HCT116 (cell line): ENCODE data around the gene INF2. TPM values are rescaled to one million over a fixed set of nuclear protein-coding genes. Genes with fewer than 3 reads are reported as not detected.

Experiments
- ATAC-seq: fragments of 200-7000 bp; cut with Tn5 transposase; 2 replicates; pipeline ENCODE4 v1.9.1; 2020; ENCODE audit warnings: mild to moderate bottlenecking, moderate library complexity
- BruUV-seq: library from RNA; stranded (reverse); fragments of 400-500 nt; replicated peaks from 2 replicates; lab custom pipeline; 2021; lab: Mats Ljungman, UMichigan
- CTCF ChIA-PET: fragments of 300-600 bp; sonication (Branson Sonifier 250); formaldehyde crosslinking; loops from one replicate; lab custom pipeline; 2021; ENCODE audit warnings: antibody characterized with exemption; lab: Charles Lee
- POLR2A ChIA-PET: fragments of 300-600, 350-600 bp; sonication (Branson Sonifier 250); formaldehyde crosslinking; loops from one replicate; lab custom pipeline; 2021; ENCODE audit warnings: antibody characterized with exemption; lab: Charles Lee
- RAD21 ChIA-PET, 2 experiments: fragments of 300-600 bp; sonication (Branson Sonifier 250); formaldehyde crosslinking; loops; one replicate each; lab custom pipeline; 2023; ENCODE audit warnings: low total read pairs in 2 of 2; ENCODE audit not compliant: uncharacterized antibody in 2 of 2, unreplicated experiment in 2 of 2, low non-redundant PET in 1 of 2; lab: Charles Lee
- DNase-seq: peaks from one replicate; pipeline ENCODE4 v3.0.0-alpha.2; 2010; ENCODE audit warnings: low read depth, low spot score
- H2AFZ ChIP-seq: fragments of 200-600 bp; shearing (Covaris generic), sonication (generic); 2 replicates; pipeline ENCODE4 v1.6.1; 2017; ENCODE audit warnings: low read depth, mixed run types, mixed read lengths, antibody characterized with exemption, low read length; ENCODE audit not compliant: poor library complexity, severe bottlenecking
- H3K27ac ChIP-seq: 2 replicates; pipeline ENCODE4 v1.5.1; 2012; ENCODE audit warnings: low read depth, low read length
- H3K27me3 ChIP-seq: fragments of 200-600 bp; sonication (generic); 2 replicates; pipeline ENCODE4 v1.6.1; 2016; ENCODE audit warnings: mixed run types, low read length, mixed read lengths; ENCODE audit not compliant: insufficient read depth
- H3K36me3 ChIP-seq, 2 experiments: fragments of 200-500 bp in 1 of 2; fragments of 200-600 bp in 1 of 2; sonication (Bioruptor generic) in 1 of 2; sonication (generic) in 1 of 2; 2 replicates each; pipeline versions ENCODE4 v1.5.1 to v1.6.1; 2014 to 2016; ENCODE audit warnings: low read length in 2 of 2, inconsistent platforms in 1 of 2, mixed read lengths in 1 of 2, mixed run types in 1 of 2; ENCODE audit not compliant: insufficient read depth in 2 of 2, control insufficient read depth in 1 of 2
- H3K4me1 ChIP-seq, 2 experiments: fragments of 200-600 bp in 1 of 2; sonication (generic) in 1 of 2; 2 replicates each; pipeline versions ENCODE4 v1.5.1 to v1.6.1; 2012 to 2017; ENCODE audit warnings: low read length in 2 of 2, inconsistent platforms in 1 of 2, mild to moderate bottlenecking in 1 of 2, mixed read lengths in 1 of 2, mixed run types in 1 of 2, moderate library complexity in 1 of 2; ENCODE audit not compliant: insufficient read depth in 2 of 2, control insufficient read depth in 1 of 2
- H3K4me2 ChIP-seq: fragments of 200-600 bp; sonication (generic); 2 replicates; pipeline ENCODE4 v1.6.1; 2017; ENCODE audit warnings: mixed run types, low read length, mixed read lengths
- H3K4me3 ChIP-seq, 2 experiments: fragments of 200-600 bp in 1 of 2; sonication (generic) in 1 of 2; replicated peaks in 1 of 2; 2 replicates each; pipeline ENCODE4 v1.5.1; 2011 to 2016; ENCODE audit warnings: low read length in 2 of 2, control low read depth in 1 of 2, low read depth in 1 of 2, mild to moderate bottlenecking in 1 of 2, mixed read lengths in 1 of 2, mixed run types in 1 of 2
- H3K79me2 ChIP-seq: fragments of 200-600 bp; sonication (generic); 2 replicates; pipeline ENCODE4 v1.6.1; 2017; ENCODE audit warnings: mild to moderate bottlenecking, mixed run types, low read length, moderate library complexity, mixed read lengths; ENCODE audit not compliant: insufficient read depth
- H3K9ac ChIP-seq: fragments of 200-600 bp; sonication (generic); 2 replicates; pipeline ENCODE4 v1.6.1; 2016; ENCODE audit warnings: low read length, mixed read lengths
- H3K9me2 ChIP-seq: fragments of 200-600 bp; sonication (generic), shearing (Covaris generic); 2 replicates; pipeline ENCODE4 v1.6.1; 2017; ENCODE audit warnings: mixed run types, mild to moderate bottlenecking, moderate library complexity; ENCODE audit not compliant: insufficient read depth
- H3K9me3 ChIP-seq, 2 experiments: fragments of 200-500 bp in 1 of 2; fragments of 200-600 bp in 1 of 2; sonication (Bioruptor generic) in 1 of 2; sonication (generic) in 1 of 2; 2 replicates each; pipeline ENCODE4 v1.6.1; 2014 to 2017; ENCODE audit warnings: low read length in 2 of 2, mixed read lengths in 2 of 2, inconsistent platforms in 1 of 2, low read depth in 1 of 2, mild to moderate bottlenecking in 1 of 2, mixed run types in 1 of 2, moderate library complexity in 1 of 2; ENCODE audit not compliant: control insufficient read depth in 1 of 2, insufficient read depth in 1 of 2
- H4K20me1 ChIP-seq: fragments of 200-600 bp; sonication (generic), shearing (Covaris generic); 2 replicates; pipeline ENCODE4 v1.6.1; 2017; ENCODE audit warnings: mixed run types, mild to moderate bottlenecking, moderate library complexity; ENCODE audit not compliant: insufficient read depth
- CEBPB ChIP-seq: IDR thresholded peaks from 2 replicates; pipeline ENCODE4 v1.6.1; 2012; ENCODE audit warnings: low read depth
- EZH2phosphoT487 ChIP-seq: fragments of 200-600 bp; IDR thresholded peaks from 2 replicates; pipeline ENCODE4 v1.6.1; 2018; ENCODE audit warnings: antibody characterized with exemption, borderline replicate concordance
- JUND ChIP-seq: IDR thresholded peaks from 2 replicates; pipeline ENCODE4 v1.6.1; 2012
- POLR2AphosphoS5 ChIP-seq: IDR thresholded peaks from 2 replicates; pipeline ENCODE4 v1.6.1; 2011; ENCODE audit warnings: mild to moderate bottlenecking, low read depth, low read length, moderate library complexity
- RAD21 ChIP-seq: IDR thresholded peaks from 2 replicates; pipeline ENCODE4 v1.6.1; 2012; ENCODE audit warnings: low read depth, mild to moderate bottlenecking
- SRF ChIP-seq: IDR thresholded peaks from 2 replicates; pipeline ENCODE4 v1.6.1; 2012; ENCODE audit warnings: low read depth
- TCF7L2 ChIP-seq: IDR thresholded peaks from 2 replicates; pipeline ENCODE4 v1.7.0; 2011; ENCODE audit warnings: borderline replicate concordance, inconsistent platforms; ENCODE audit not compliant: insufficient read depth, insufficient read length; ENCODE audit errors: extremely low read depth
- ZNF274 ChIP-seq: fragments of 200-500 bp; sonication (Bioruptor generic); IDR thresholded peaks from 2 replicates; pipeline ENCODE4 v1.6.1; 2014; ENCODE audit warnings: mild to moderate bottlenecking, low read depth, low read length, inconsistent platforms
- intact Hi-C: fragments of 100-400 bp; cut with micrococcal nuclease; formaldehyde crosslinking; loops from 2 replicates; pipeline ENCODE4 v1.10.0; 2022
- total RNA-seq: library from RNA; stranded (reverse); gene quantifications from one replicate; pipeline ENCODE4 v1.2.1, GENCODE V29; 2021; ENCODE audit not compliant: unreplicated experiment
- TF ChIP-seq, protein P1 (sequence below): IDR thresholded peaks from 2 replicates; pipeline ENCODE4 v1.6.1; 2012
- TF ChIP-seq, protein P2 (sequence below): IDR thresholded peaks from 2 replicates; pipeline ENCODE4 v1.6.1; 2012; ENCODE audit warnings: low read depth
- TF ChIP-seq, protein P3 (sequence below): IDR thresholded peaks from 2 replicates; pipeline ENCODE4 v1.6.1; 2011; ENCODE audit warnings: mild to moderate bottlenecking, low read length, moderate library complexity; ENCODE audit not compliant: insufficient replicate concordance; ENCODE audit errors: extremely low read depth

INF2 gene
- total RNA-seq, 1 experiment from 2014 or later, result 95.8 TPM

DNA sequence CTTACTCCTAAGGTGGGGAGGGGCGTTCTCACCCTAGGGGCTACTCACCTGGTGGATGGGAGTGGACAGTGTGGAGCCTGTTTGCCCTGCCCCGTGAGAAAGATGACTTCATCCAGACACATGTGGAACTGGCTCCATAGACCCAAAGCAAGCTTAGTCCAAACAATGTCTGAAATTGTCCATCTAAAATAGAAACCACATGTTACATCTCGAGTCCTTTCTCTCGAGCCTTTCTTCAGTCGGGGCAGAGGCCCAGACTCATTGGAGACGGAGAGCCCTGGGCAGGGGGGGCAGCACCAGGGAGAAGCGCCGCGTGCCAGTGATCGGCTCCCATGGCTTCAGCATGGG lies 67.8 kb downstream of the INF2 start:
- ATAC-seq, result no peak
- TF ChIP-seq, protein P1, sequence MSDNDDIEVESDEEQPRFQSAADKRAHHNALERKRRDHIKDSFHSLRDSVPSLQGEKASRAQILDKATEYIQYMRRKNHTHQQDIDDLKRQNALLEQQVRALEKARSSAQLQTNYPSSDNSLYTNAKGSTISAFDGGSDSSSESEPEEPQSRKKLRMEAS, result no peak
- TF ChIP-seq, protein P2, sequence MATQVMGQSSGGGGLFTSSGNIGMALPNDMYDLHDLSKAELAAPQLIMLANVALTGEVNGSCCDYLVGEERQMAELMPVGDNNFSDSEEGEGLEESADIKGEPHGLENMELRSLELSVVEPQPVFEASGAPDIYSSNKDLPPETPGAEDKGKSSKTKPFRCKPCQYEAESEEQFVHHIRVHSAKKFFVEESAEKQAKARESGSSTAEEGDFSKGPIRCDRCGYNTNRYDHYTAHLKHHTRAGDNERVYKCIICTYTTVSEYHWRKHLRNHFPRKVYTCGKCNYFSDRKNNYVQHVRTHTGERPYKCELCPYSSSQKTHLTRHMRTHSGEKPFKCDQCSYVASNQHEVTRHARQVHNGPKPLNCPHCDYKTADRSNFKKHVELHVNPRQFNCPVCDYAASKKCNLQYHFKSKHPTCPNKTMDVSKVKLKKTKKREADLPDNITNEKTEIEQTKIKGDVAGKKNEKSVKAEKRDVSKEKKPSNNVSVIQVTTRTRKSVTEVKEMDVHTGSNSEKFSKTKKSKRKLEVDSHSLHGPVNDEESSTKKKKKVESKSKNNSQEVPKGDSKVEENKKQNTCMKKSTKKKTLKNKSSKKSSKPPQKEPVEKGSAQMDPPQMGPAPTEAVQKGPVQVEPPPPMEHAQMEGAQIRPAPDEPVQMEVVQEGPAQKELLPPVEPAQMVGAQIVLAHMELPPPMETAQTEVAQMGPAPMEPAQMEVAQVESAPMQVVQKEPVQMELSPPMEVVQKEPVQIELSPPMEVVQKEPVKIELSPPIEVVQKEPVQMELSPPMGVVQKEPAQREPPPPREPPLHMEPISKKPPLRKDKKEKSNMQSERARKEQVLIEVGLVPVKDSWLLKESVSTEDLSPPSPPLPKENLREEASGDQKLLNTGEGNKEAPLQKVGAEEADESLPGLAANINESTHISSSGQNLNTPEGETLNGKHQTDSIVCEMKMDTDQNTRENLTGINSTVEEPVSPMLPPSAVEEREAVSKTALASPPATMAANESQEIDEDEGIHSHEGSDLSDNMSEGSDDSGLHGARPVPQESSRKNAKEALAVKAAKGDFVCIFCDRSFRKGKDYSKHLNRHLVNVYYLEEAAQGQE, result no peak
- no peak for TF ChIP-seq SRF
- no peak for TF ChIP-seq CEBPB
- no peak for TF ChIP-seq POLR2AphosphoS5
- TF ChIP-seq, protein P3, sequence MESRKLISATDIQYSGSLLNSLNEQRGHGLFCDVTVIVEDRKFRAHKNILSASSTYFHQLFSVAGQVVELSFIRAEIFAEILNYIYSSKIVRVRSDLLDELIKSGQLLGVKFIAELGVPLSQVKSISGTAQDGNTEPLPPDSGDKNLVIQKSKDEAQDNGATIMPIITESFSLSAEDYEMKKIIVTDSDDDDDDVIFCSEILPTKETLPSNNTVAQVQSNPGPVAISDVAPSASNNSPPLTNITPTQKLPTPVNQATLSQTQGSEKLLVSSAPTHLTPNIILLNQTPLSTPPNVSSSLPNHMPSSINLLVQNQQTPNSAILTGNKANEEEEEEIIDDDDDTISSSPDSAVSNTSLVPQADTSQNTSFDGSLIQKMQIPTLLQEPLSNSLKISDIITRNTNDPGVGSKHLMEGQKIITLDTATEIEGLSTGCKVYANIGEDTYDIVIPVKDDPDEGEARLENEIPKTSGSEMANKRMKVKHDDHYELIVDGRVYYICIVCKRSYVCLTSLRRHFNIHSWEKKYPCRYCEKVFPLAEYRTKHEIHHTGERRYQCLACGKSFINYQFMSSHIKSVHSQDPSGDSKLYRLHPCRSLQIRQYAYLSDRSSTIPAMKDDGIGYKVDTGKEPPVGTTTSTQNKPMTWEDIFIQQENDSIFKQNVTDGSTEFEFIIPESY, result no peak
- TF ChIP-seq JUND, result no peak
- no peak for TF ChIP-seq EZH2phosphoT487
- no peak for TF ChIP-seq TCF7L2
- no peak for TF ChIP-seq ZNF274
- no peak for TF ChIP-seq RAD21
- TF ChIP-seq, all 23 proteins: peak for 0
- Histone ChIP-seq H3K9me2 (no peaks in the 10 kb centered on the region), H3K79me2 (peaks cover 53% of the 10 kb centered on the region), H3K27ac (no peak overlapping the region), H3K27me3 (no peaks in the 10 kb centered on the region), H3K4me3 (no peak overlapping the region), H3K4me2 (no peak overlapping the region), H3K9me3 (no peaks in the 10 kb centered on the region), H3K4me1 (peaks cover 10 to 14% of the 10 kb centered on the region in 2 experiments), H3K9ac (no peak overlapping the region), H4K20me1 (no peaks in the 10 kb centered on the region), H2AFZ (no peak overlapping the region), H3K36me3 (peaks cover 21 to 22% of the 10 kb centered on the region in 2 experiments; a peak in 3 of 4 replicates)
- no peak for DNase-seq
- POLR2A ChIA-PET, result no interaction called here
- RAD21 ChIA-PET, result no interaction called here
- intact Hi-C loops, result no loop called here
- BruUV-seq, result no TSS peak
- CTCF ChIA-PET, result no interaction called here
